Caco-2 (cell line): ENCODE results near the gene ADGRL1. TPM values are rescaled to one million over a fixed set of nuclear protein-coding genes. Genes with fewer than 3 reads are reported as not detected.
"Not testable (repeated sequence)": the region's sequence is repeated elsewhere in the genome, so short reads cannot be mapped to it uniquely, and the experiment has no call there.

Experiments
- BruUV-seq: library from RNA; stranded (reverse); fragments of 400-500 nt; replicated peaks from 2 replicates; lab custom pipeline; 2021; lab: Mats Ljungman, UMichigan
- CTCF ChIA-PET: fragments of 300-600 bp; sonication (Branson Sonifier 250); formaldehyde crosslinking; loops from one replicate; lab custom pipeline; 2022; ENCODE audit warnings: antibody characterized with exemption; lab: Charles Lee
- POLR2A ChIA-PET: fragments of 300-600 bp; sonication (Branson Sonifier 250); formaldehyde crosslinking; loops from one replicate; lab custom pipeline; 2022; ENCODE audit warnings: antibody characterized with exemption; lab: Charles Lee
- DNase-seq, 2 experiments: peaks; one replicate each; pipeline versions ENCODE4 v3.0.0 to v3.0.0-alpha.2; 2020 to 2022
- H3K27me3 ChIP-seq: replicated peaks from 2 replicates; pipeline ENCODE4 v1.6.0; 2011; ENCODE audit warnings: low read length; ENCODE audit not compliant: control insufficient read depth, insufficient read depth
- H3K36me3 ChIP-seq: 2 replicates; pipeline ENCODE4 v1.5.1; 2011; ENCODE audit warnings: low read length; ENCODE audit not compliant: control insufficient read depth, insufficient read depth
- H3K4me1 ChIP-seq: fragments of 250-450 bp; sonication (Bioruptor Pico); 2 replicates; pipeline ENCODE4 v1.5.1; 2020; ENCODE audit warnings: mild to moderate bottlenecking
- H3K4me3 ChIP-seq: 2 replicates; pipeline ENCODE4 v1.5.1; 2011; ENCODE audit warnings: low read depth, mild to moderate bottlenecking, control low read depth, low read length
- H3K9me3 ChIP-seq: fragments of 250-450 bp; sonication (Bioruptor Pico); 2 replicates; pipeline ENCODE4 v1.5.1; 2020; ENCODE audit warnings: mild to moderate bottlenecking, moderate library complexity
- H3K27ac Mint-ChIP-seq: one replicate; pipeline ENCODE4 v1.8.0; 2022; ENCODE audit warnings: mixed read lengths; ENCODE audit not compliant: unreplicated experiment
- H3K27me3 Mint-ChIP-seq: one replicate; pipeline ENCODE4 v1.8.0; 2022; ENCODE audit warnings: mixed read lengths; ENCODE audit not compliant: insufficient read depth, unreplicated experiment
- H3K36me3 Mint-ChIP-seq: one replicate; pipeline ENCODE4 v1.8.0; 2022; ENCODE audit warnings: mild to moderate bottlenecking, mixed read lengths; ENCODE audit not compliant: insufficient read depth, unreplicated experiment
- H3K4me1 Mint-ChIP-seq: one replicate; pipeline ENCODE4 v1.8.0; 2022; ENCODE audit warnings: low read depth, mixed read lengths; ENCODE audit not compliant: unreplicated experiment
- H3K4me3 Mint-ChIP-seq: one replicate; pipeline ENCODE4 v1.8.0; 2022; ENCODE audit warnings: mild to moderate bottlenecking, moderate library complexity, mixed read lengths; ENCODE audit not compliant: unreplicated experiment
- H3K9me3 Mint-ChIP-seq: one replicate; pipeline ENCODE4 v1.8.0; 2022; ENCODE audit warnings: mixed read lengths; ENCODE audit not compliant: unreplicated experiment
- CTCF ChIP-seq, 2 experiments: fragments of 200-600 bp in 1 of 2; IDR thresholded peaks; 1 replicate in 1 of 2; 2 replicates in 1 of 2; pipeline versions ENCODE4 v1.5.1 to v1.8.0; 2011 to 2022; ENCODE audit warnings: antibody characterized with exemption in 1 of 2, control low read depth in 1 of 2, inconsistent platforms in 1 of 2, low read depth in 1 of 2, low read length in 1 of 2, mild to moderate bottlenecking in 1 of 2, moderate library complexity in 1 of 2; ENCODE audit not compliant: insufficient read depth in 1 of 2, severe bottlenecking in 1 of 2, unreplicated experiment in 1 of 2
- intact Hi-C: fragments of 100-400 bp; cut with micrococcal nuclease; formaldehyde crosslinking; loops from one replicate; pipeline ENCODE4 v1.10.0; 2022; ENCODE audit not compliant: unreplicated experiment
- total RNA-seq: library from RNA; stranded (reverse); gene quantifications from 2 replicates; pipeline ENCODE4 v1.2.3, GENCODE V29; 2022

The ADGRL1 gene
- total RNA-seq, 1 experiment from 2014 or later = 17.6 TPM

GRCh38 chr19:14206308-14206707 is 339 bp upstream of the ADGRL1 start:
- H3K27me3 Mint-ChIP-seq, H3K27ac Mint-ChIP-seq, CTCF ChIA-PET, POLR2A ChIA-PET, BruUV-seq, H3K4me1 ChIP-seq, H3K36me3 ChIP-seq, H3K4me1 Mint-ChIP-seq, H3K9me3 ChIP-seq, H3K9me3 Mint-ChIP-seq, H3K27me3 ChIP-seq, intact Hi-C loops: not testable (repeated sequence)
- DNase-seq = peak in 1 of 2 experiments; percentile 25
- H3K36me3 Mint-ChIP-seq = peaks cover 14% of the 10 kb centered on the region
- H3K4me3 Mint-ChIP-seq = peak overlapping the region; percentile 58
- H3K4me3 ChIP-seq = peak overlapping the region; percentile 56

GRCh38 chr19:14204676-14205451 is 1.1 kb downstream of the ADGRL1 start:
- H3K9me3 ChIP-seq, H3K27me3 ChIP-seq, POLR2A ChIA-PET, BruUV-seq, H3K27me3 Mint-ChIP-seq, DNase-seq, H3K4me1 Mint-ChIP-seq, H3K4me1 ChIP-seq, H3K36me3 ChIP-seq, intact Hi-C loops, H3K9me3 Mint-ChIP-seq, H3K27ac Mint-ChIP-seq: not testable (repeated sequence)
- H3K4me3 ChIP-seq = peak overlapping the region; percentile 47
- H3K4me3 Mint-ChIP-seq = peak overlapping the region; percentile 58
- CTCF ChIA-PET = interaction anchor here (0.6 kb wide), 1 partner anchor 46 kb away, joined by 3 read pairs; no protein-coding TSS in a partner anchor
- peaks cover 10% of the 10 kb centered on the region for H3K36me3 Mint-ChIP-seq

GRCh38 chr19:14204219-14204618 is 1.8 kb downstream of the ADGRL1 start:
- BruUV-seq, H3K36me3 Mint-ChIP-seq, H3K27me3 Mint-ChIP-seq, H3K27me3 ChIP-seq, H3K9me3 Mint-ChIP-seq, H3K36me3 ChIP-seq, POLR2A ChIA-PET, H3K4me1 ChIP-seq, DNase-seq, CTCF ChIA-PET, H3K4me1 Mint-ChIP-seq, H3K9me3 ChIP-seq, H3K27ac Mint-ChIP-seq, H3K4me3 ChIP-seq, intact Hi-C loops: not testable (repeated sequence)
- H3K4me3 Mint-ChIP-seq = peak overlapping the region; percentile 58

- H3K27ac Mint-ChIP-seq, H3K4me1 Mint-ChIP-seq, H3K9me3 Mint-ChIP-seq, H3K27me3 ChIP-seq, H3K27me3 Mint-ChIP-seq, H3K36me3 ChIP-seq, H3K9me3 ChIP-seq, H3K4me3 ChIP-seq, H3K4me1 ChIP-seq, DNase-seq, POLR2A ChIA-PET, H3K36me3 Mint-ChIP-seq, CTCF ChIA-PET, intact Hi-C loops: not testable (repeated sequence)
- TSS peak; percentile 19 for BruUV-seq
- peak overlapping the region; percentile 58 for H3K4me3 Mint-ChIP-seq
Measured at GRCh38 chr19:14203788-14204187, 2.2 kb downstream of the ADGRL1 start.

GRCh38 chr19:14203177-14203576 is 2.8 kb downstream of the ADGRL1 start:
- Mint-ChIP-seq H3K4me1 (peaks cover 7% of the 10 kb centered on the region), H3K4me3 (no peak overlapping the region), H3K27me3 (peaks cover 4% of the 10 kb centered on the region), H3K27ac (no peak overlapping the region), H3K9me3 (no peaks in the 10 kb centered on the region), H3K36me3 (peaks cover 8% of the 10 kb centered on the region)
- POLR2A ChIA-PET = no interaction called here
- no TSS peak for BruUV-seq
- no peaks in the 10 kb centered on the region for H3K9me3 ChIP-seq
- no peaks in the 10 kb centered on the region for H3K36me3 ChIP-seq
- DNase-seq = no peak
- intact Hi-C loops = no loop called here
- no peak overlapping the region for H3K4me3 ChIP-seq
- H3K4me1 ChIP-seq = no peaks in the 10 kb centered on the region
- CTCF ChIA-PET = no interaction called here
- TF ChIP-seq CTCF (IDR thresholded peaks at IDR 0.05; ENCODE audit: insufficient read depth in 1 of 2, low read depth in 1 of 2, low read length in 1 of 2, severe bottlenecking in 1 of 2, unreplicated experiment in 1 of 2) = no peak
- H3K27me3 ChIP-seq = no peaks in the 10 kb centered on the region

- CTCF ChIA-PET, POLR2A ChIA-PET, H3K27ac Mint-ChIP-seq, H3K36me3 Mint-ChIP-seq, H3K9me3 Mint-ChIP-seq, H3K36me3 ChIP-seq, intact Hi-C loops, H3K4me3 Mint-ChIP-seq, DNase-seq, H3K4me3 ChIP-seq, H3K4me1 Mint-ChIP-seq, BruUV-seq, H3K9me3 ChIP-seq, H3K4me1 ChIP-seq, H3K27me3 ChIP-seq, H3K27me3 Mint-ChIP-seq: not testable (repeated sequence)
Measured at GRCh38 chr19:14201481-14201880, 4.5 kb downstream of the ADGRL1 start.
